WI38 (cell line): ENCODE data around the gene CST9L.

ENCODE experiments used
- H3K4me3 ChIP-seq: 2 replicates; pipeline ENCODE4 v1.5.1; 2011; ENCODE audit warnings: low read depth, mild to moderate bottlenecking, control low read depth, low read length
- TF ChIP-seq, protein P1 (sequence below): IDR thresholded peaks from 2 replicates; pipeline ENCODE4 v1.5.1; 2012; ENCODE audit warnings: low read depth, mild to moderate bottlenecking, control low read depth, low read length

Gene CST9L

DNA sequence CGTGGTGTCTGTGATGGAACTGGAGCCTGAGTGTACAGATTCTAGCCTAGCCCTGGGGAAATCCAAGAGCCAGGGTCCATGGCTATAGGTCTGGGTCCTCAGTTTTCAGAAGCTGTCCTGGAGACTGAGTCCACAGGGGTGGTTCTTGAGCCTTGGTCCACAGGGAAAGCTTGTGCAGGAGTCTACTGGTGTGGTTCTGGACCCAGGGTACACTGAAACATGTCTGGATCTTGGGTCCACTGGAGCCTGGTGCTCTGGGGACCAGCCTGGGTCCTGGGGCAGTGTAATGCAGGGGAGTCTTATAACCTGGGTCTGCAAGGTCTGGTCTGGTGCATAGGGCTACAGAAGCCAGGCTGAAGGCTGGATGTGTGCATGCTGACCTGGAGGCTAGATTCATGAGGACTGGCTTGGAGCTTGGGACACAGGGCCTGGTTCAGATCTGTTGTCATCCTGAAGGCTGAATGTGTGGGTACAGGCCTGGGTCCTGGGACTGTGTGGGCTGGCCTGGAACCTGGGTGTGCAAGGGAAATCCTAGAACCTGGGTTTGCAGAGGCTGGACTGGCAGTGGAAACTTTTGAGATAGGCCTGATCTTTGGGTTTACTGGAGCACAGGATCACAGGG lies 5.5 kb downstream of the CST9L start:
- TF ChIP-seq, protein P1, sequence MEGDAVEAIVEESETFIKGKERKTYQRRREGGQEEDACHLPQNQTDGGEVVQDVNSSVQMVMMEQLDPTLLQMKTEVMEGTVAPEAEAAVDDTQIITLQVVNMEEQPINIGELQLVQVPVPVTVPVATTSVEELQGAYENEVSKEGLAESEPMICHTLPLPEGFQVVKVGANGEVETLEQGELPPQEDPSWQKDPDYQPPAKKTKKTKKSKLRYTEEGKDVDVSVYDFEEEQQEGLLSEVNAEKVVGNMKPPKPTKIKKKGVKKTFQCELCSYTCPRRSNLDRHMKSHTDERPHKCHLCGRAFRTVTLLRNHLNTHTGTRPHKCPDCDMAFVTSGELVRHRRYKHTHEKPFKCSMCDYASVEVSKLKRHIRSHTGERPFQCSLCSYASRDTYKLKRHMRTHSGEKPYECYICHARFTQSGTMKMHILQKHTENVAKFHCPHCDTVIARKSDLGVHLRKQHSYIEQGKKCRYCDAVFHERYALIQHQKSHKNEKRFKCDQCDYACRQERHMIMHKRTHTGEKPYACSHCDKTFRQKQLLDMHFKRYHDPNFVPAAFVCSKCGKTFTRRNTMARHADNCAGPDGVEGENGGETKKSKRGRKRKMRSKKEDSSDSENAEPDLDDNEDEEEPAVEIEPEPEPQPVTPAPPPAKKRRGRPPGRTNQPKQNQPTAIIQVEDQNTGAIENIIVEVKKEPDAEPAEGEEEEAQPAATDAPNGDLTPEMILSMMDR, result no peak
- no peak overlapping the region for H3K4me3 ChIP-seq

DNA sequence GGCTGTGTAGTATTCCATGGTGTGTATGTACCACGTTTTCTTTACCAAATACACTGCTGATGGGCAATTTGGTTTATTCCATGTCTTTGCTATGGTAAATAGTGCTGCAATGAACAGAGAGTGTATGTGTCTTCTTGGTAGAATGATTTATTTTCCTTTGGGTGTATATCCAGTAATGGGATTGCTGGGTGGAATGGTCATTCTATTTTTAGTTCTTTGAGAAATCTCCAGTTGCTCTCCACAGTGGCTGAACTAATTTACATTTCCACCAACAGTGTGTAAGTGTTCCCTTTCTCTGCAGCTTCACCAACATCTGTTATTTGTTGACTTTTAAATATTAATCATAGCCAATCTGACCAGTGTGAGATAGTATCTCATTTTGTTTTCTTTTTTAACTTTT lies 13.9 kb downstream of the CST9L start:
- no peak overlapping the region for H3K4me3 ChIP-seq
- TF ChIP-seq, protein P1, result no peak

DNA sequence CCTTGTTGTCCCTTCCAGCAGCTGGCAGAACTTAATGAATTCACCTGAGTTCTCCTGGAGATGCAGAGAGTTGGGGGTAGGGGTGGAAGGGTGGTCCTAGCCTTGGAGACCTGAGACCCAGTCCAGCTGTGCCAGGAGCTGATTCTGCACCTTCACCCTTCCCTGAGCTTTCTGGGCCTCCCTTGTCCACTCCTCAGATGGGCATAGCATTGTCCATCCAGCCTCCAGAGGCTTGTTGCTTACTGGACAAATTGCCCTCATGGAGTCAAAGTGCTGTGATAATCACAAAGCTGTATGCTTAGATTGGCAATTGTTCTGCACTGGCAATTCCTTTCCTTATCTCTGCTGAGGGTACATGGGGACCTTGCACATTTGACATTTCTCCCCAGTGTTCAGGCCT lies 16.5 kb downstream of the CST9L start:
- TF ChIP-seq, protein P1, result no peak
- H3K4me3 ChIP-seq, result no peak overlapping the region

DNA sequence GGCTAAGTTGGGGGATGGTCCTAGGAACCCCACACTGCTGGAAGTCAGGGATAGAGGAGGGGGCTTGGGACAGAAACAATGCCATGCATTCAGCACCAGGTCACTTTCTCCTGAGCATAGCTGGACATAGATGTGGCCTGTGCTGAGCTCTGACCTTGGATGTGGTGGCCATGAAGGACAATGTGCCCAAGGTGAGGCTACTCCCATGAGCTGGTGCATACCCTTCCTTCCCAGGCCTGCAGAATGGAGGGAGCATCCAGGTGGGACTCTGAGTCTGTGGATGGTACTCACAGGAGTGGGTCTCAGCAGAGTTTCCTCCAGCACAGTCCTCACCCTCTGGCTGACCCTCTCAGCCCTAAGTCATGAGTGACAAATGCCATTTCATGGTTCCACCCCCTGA lies 16.9 kb downstream of the CST9L start:
- no peak overlapping the region for H3K4me3 ChIP-seq
- TF ChIP-seq, protein P1, result no peak

DNA sequence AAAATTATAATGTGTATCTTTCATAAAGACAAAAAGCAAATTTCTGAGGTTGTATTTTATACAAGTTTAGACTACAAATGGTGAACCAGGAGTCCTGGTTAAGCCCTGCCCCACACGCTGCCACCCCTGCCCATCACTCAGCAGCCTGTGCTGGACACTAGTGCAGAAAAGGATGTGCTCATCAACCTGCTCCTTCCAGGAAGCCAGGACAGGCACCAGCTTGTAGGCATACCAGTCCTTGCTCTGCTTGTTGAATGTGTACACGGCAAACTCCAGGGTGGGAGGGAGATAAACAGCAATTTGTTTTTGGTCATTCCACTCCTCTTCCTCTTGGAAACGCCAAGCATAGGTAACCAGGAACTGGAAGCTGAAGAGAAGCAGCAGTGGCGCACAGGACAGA lies 18.1 kb downstream of the CST9L start:
- TF ChIP-seq, protein P1, result no peak
- H3K4me3 ChIP-seq, result no peak overlapping the region

DNA sequence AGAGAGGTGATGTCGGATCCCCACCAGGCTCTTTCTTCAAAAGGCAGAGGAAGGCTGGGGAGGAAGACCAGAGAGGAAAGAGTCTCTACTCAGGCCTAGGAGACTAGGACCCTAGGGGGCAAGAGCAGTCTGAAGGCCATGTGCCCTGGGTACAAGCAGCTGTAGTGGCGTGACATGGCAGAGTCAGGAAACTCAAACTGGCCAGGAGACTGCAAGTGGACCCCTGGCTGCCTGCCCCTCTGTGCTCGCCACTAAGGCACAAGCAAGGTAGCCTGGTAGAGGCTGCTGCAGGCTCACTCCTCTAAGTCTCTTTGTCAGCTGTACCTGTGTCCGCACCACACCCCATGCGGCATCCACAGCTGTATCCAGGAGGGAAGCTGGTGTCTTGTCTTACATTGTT lies 19.9 kb downstream of the CST9L start:
- TF ChIP-seq, protein P1, result no peak
- no peak overlapping the region for H3K4me3 ChIP-seq

DNA sequence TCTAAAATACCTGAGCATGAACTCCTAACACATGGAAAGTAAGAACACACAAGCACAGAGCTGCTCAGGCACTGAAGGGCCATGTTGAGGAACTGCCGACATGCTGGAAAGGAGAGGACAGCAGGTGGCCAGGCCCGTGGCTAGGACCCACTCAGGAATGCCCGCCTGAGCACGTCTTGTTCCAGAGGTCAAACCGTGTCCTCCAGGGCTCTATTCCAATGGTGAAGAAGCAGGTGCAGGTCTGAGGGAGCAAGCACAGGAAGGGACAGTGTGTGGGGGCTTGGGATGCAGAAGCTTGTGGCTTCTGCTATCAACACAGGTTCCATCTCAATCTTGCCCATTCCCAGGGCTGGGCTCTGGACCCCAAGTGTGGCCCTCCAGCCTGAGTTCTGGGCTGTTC lies 20.7 kb downstream of the CST9L start:
- H3K4me3 ChIP-seq, result no peak overlapping the region
- TF ChIP-seq, protein P1, result no peak
